C4-2B (cell line): ENCODE measurements around the gene ZNF771.
A peak's percentile ranks its signal among the peaks of the same experiment; 100 is the strongest.

Source experiments
- H3K27ac ChIP-seq: fragments of 450-650 bp; 2 replicates; pipeline ENCODE4 v1.5.1; 2017
- ZFX ChIP-seq: fragments of 450-650 bp; IDR thresholded peaks from 2 replicates; pipeline ENCODE4 v1.6.1; 2017
- TF ChIP-seq, protein P1 (sequence below): fragments of 450-650 bp; conservative IDR thresholded peaks from 2 replicates; pipeline ENCODE4 v1.5.1; 2017; ENCODE audit warnings: mild to moderate bottlenecking

Gene ZNF771

GRCh38 chr16:30409125-30410060 lies 2.0 kb downstream of the ZNF771 start:
- no peak for TF ChIP-seq ZFX
- TF ChIP-seq, protein P1, sequence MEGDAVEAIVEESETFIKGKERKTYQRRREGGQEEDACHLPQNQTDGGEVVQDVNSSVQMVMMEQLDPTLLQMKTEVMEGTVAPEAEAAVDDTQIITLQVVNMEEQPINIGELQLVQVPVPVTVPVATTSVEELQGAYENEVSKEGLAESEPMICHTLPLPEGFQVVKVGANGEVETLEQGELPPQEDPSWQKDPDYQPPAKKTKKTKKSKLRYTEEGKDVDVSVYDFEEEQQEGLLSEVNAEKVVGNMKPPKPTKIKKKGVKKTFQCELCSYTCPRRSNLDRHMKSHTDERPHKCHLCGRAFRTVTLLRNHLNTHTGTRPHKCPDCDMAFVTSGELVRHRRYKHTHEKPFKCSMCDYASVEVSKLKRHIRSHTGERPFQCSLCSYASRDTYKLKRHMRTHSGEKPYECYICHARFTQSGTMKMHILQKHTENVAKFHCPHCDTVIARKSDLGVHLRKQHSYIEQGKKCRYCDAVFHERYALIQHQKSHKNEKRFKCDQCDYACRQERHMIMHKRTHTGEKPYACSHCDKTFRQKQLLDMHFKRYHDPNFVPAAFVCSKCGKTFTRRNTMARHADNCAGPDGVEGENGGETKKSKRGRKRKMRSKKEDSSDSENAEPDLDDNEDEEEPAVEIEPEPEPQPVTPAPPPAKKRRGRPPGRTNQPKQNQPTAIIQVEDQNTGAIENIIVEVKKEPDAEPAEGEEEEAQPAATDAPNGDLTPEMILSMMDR = peak; percentile 95
- peak overlapping the region; percentile 3; the same call in 1 of the 2 replicates for H3K27ac ChIP-seq

DNA sequence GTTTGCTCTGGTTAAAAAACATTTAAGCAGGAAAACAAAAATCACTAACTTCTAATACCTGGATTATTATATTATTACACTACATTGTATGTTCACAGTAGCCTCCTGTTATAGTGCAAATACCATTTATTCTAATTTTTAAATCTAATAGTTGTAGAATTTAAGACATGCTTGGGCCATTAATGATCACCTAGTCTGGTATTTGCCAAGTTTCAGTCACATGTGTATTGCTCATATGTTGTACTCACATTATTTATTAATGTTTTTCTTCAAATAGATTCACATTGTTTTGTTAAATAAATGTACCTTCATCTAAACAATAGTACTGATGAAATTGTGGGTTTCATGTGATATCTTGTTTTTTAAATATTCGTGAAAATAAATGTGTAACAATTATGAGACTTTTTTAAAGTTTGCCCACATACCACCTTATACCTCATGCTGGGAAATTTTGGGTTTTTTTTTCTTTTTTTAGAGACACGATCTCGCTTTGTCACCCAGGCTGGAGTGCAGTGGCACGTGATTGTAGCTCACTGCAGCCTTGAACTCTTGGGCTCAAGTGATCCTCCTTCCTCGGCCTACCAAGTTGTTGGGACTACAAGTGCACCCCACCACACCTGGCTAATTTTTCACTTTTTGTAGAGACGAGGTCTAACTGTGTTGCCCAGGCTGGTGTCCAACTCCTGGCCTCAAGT lies 5.9 kb downstream of the ZNF771 start:
- TF ChIP-seq, protein P1 = no peak
- TF ChIP-seq ZFX = no peak
- H3K27ac ChIP-seq = no peak overlapping the region

DNA sequence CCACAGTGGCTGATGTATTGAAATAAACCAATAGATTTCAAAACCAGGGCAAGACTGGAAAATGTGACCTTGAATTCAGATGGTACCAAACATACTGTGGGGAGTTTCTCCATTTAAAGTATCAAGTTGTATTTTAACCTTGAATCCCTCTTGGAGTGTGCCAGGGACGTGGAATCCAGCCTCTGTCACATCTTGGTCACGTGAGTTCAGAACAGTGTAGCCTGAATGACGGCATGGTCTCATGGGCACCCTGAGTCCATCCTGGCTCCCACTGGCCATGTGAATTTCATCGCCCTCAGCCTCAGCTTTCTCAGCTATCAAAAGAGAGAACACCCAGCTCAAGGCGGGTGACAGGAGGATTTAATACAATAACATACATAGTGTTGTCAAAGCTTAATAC lies 6.8 kb downstream of the ZNF771 start:
- H3K27ac ChIP-seq = no peak overlapping the region
- TF ChIP-seq ZFX = no peak
- TF ChIP-seq, protein P1 = no peak

DNA sequence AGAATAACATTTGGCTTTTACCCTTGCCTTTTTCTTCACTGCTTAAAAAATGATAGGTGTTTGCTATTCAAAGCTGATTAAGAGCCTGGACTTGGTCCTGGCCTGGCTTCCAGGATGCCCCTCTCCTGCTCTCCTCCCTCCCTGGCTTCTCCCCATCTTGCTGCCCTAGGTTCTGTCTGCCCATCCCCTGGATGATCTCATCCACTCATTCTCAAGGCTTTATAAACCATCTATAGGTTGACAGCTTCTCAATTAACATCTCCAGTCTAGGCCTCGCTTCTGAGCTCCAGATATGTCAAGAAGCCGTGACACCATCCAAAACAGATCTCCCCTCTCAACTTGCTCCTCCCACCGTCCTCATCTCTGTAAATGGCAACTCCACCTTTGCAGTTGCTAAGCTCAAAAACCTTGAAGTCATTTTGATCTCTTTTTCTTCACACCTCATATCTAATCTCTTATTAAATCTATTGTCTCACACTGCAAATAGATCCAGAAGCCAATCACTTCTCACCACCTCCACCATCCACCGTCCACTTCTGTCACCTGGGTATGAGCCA lies 8.7 kb downstream of the ZNF771 start:
- TF ChIP-seq ZFX = no peak
- TF ChIP-seq, protein P1 = no peak
- H3K27ac ChIP-seq = no peak overlapping the region

- peak overlapping the region; percentile 85 for H3K27ac ChIP-seq
- TF ChIP-seq, protein P1 = no peak
- no peak for TF ChIP-seq ZFX
These were observed 9.5 kb downstream of the ZNF771 start for GRCh38 chr16:30416624-30417528.

DNA sequence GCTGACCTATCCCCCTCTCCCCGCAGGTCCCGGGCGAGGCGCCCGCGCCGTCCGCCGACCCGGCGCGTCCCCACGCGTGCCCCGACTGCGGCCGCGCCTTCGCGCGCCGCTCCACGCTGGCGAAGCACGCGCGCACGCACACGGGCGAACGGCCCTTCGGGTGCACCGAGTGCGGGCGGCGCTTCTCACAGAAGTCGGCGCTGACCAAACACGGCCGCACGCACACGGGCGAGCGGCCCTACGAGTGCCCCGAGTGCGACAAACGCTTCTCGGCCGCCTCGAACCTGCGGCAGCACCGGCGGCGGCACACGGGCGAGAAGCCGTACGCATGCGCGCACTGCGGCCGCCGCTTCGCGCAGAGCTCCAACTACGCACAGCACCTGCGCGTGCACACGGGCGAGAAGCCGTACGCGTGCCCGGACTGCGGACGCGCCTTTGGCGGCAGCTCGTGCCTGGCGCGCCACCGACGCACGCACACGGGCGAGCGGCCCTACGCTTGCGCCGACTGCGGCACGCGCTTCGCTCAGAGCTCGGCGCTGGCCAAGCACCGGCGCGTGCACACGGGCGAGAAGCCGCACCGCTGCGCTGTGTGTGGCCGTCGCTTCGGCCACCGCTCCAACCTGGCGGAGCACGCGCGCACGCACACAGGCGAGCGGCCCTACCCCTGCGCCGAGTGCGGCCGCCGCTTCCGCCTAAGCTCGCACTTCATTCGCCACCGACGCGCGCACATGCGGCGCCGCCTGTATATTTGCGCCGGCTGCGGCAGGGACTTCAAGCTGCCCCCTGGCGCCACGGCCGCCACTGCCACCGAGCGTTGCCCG lies 10.3 kb downstream of the ZNF771 start:
- TF ChIP-seq, protein P1 = no peak; the same call in 1 of the 2 replicates
- no peak for TF ChIP-seq ZFX
- H3K27ac ChIP-seq = peak overlapping the region; percentile 85
